Activated T-cell treated with anti-CD3 and anti-CD28 coated beads, Interleukin-2, amount 50 U/mL, for 24 hours (primary cell): ENCODE measurements around the gene GRID1.
"Not testable (repeated sequence)": the region's sequence is repeated elsewhere in the genome, so short reads cannot be mapped to it uniquely, and the experiment has no call there.

ENCODE experiments used
- DNase-seq: peaks from one replicate; pipeline ENCODE4 v3.0.0-alpha.2; 2020
- H3K27ac Mint-ChIP-seq: 2 replicates; pipeline ENCODE4 v1.8.0; 2020; ENCODE audit warnings: mild to moderate bottlenecking, mixed read lengths
- H3K27me3 Mint-ChIP-seq: 2 replicates; pipeline ENCODE4 v1.8.0; 2020; ENCODE audit warnings: mixed read lengths
- H3K36me3 Mint-ChIP-seq: 2 replicates; pipeline ENCODE4 v1.8.0; 2020; ENCODE audit warnings: low read depth, mixed read lengths
- H3K4me1 Mint-ChIP-seq: 2 replicates; pipeline ENCODE4 v1.8.0; 2020; ENCODE audit warnings: low read depth, mixed read lengths
- H3K4me3 Mint-ChIP-seq: 2 replicates; pipeline ENCODE4 v1.8.0; 2020; ENCODE audit warnings: mild to moderate bottlenecking, moderate library complexity, mixed read lengths
- H3K9me3 Mint-ChIP-seq: 2 replicates; pipeline ENCODE4 v1.8.0; 2020; ENCODE audit warnings: mixed read lengths

GRID1 gene

DNA sequence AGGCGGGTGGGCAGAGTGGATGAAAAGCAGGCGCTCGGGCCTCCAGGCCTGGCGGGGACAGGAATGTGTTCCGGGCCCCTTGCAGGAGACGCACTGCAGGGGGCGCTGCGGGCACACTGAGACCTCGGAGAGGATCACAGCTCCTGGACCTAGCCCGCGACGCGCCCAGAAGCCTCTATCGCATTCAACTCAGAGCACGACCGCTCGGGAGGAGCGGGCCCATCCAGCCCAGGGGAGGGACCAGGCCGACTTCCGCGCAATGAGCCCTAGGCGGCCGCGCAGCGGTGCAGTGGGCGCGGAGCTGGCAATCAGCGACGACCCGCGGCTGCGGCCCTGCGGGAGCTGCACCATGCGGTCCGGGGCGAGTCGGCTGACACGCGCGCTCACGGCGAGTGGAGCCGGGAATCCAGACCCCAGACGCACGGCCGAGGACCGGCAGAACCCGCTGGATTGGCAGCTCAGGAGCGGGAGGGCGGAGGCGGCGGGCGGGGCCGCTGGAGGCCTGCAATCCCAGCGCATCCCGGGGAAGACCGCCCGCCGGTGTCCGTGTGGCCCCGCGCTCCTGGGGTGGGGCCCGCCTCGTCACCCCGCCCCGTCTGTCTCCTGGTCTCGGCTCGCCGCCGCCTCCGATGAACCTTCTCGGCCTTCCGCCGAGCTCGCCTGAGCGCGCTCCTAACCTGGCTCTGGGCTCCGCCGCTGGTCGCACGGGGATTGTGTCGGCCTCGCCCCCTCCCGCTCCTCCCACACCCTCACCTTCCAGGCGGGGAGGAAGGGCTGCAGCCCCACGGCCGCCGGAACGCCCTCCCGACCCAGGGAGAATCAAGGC, 33.5 kb upstream of the GRID1 start:
- Mint-ChIP-seq H3K4me1 (peaks cover 20% of the 10 kb centered on the region), H3K27me3 (no peaks in the 10 kb centered on the region), H3K9me3 (no peaks in the 10 kb centered on the region), H3K36me3 (no peaks in the 10 kb centered on the region), H3K4me3 (peak overlapping the region; percentile 86), H3K27ac (peak overlapping the region; percentile 92)
- peak; percentile 95 for DNase-seq

DNA sequence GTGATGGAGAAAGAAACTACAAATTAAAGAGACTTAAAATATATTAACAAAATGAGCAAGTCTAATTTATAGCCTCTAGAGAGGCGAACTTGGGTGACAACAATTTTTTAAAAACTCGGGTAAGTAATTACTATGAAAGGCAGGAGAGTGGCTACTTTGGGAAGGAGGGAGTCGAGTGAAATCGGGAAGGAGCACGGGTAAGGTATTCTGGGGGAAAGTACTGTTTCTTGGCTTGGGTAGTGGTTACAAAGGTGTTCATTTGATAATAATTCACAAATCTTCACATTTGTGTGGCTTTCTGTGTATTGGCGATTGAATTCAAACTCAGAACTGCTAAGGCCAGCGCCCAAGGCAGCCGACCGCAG, 32.9 kb upstream of the GRID1 start:
- no peak for DNase-seq
- Mint-ChIP-seq H3K36me3 (no peaks in the 10 kb centered on the region), H3K27ac (peak overlapping the region; percentile 85), H3K9me3 (no peaks in the 10 kb centered on the region), H3K27me3 (no peaks in the 10 kb centered on the region), H3K4me3 (peak overlapping the region; percentile 86), H3K4me1 (peaks cover 20% of the 10 kb centered on the region)

DNA sequence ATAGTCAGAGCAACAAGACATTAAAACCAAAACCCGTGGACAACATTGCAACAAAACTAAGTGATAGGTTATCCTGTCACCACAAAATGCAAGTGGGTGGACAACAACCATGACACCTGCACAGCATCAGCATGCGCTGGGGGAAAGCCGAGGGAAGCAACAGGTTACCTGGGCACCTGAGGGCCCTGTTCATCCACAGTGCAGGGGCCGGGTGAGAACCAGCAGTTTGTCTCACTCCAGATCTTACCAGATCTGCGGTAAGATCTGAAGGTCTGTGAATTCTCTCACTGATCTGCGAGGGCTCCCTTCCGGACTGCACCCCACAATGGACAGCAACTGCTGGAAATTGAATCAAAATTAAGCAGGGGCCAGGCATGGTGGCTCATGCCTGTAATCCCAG, 30.5 kb upstream of the GRID1 start:
- H3K4me1 Mint-ChIP-seq: peaks cover 19% of the 10 kb centered on the region

DNA sequence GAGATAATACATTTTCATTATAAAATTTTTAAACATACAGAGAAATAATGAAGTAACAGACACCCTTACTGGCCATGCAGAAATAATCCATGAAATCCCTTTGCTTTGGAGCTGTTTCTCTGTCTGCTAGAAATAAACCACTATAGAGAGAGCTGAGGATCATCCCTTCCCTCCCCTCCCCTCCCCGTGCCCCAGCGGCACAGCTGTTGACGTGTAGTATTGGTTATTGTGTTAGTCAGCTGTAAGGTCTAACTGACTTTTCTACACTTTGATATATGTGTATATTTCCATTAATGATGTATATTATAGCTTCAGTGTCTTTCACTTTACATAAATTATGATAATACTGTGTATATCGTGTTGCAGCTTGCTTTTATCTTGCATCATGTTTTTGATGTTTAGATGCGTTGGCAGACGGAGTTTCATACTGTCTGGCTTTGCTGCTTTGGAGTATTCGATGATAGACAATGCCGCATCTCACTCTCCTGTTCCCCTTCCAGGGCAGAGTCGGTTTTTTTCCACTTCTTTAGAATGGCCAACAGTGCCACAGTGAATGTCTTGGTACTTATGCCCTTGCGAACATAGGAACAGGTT, 27.4 kb upstream of the GRID1 start:
- DNase-seq: no peak
- Mint-ChIP-seq H3K36me3 (no peaks in the 10 kb centered on the region), H3K27me3 (peaks cover 12% of the 10 kb centered on the region)

More for the DNA sequence above, 30.5 kb upstream of the GRID1 start:
- H3K36me3 Mint-ChIP-seq: no peaks in the 10 kb centered on the region
- H3K9me3 Mint-ChIP-seq: no peaks in the 10 kb centered on the region
- H3K27me3 Mint-ChIP-seq: no peaks in the 10 kb centered on the region
- no peak overlapping the region for H3K4me3 Mint-ChIP-seq
- H3K27ac Mint-ChIP-seq: no peak overlapping the region
- DNase-seq: no peak

DNA sequence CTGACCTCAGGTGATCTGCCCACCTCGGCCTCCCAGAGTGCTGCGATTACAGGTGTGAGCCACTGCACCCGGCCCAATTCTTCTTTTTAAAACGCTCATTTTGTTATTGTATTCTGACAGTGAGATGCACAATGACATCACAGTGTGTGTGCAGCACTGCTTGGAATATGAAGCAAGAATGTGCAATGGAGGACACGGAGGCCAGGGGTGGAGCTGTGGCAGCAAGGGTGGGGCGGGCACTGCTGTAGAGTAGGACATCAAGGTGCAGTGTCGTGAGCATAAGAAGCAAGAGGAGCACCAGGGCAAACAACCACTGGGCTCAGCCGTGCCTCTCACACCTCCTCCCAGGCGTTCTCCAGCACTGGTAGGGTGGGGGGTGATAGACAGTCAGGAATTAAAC, 26.8 kb upstream of the GRID1 start:
- Mint-ChIP-seq H3K9me3 (no peaks in the 10 kb centered on the region), H3K4me3 (no peak overlapping the region), H3K4me1 (peaks cover 10% of the 10 kb centered on the region), H3K27ac (no peak overlapping the region), H3K27me3 (peaks cover 14% of the 10 kb centered on the region), H3K36me3 (no peaks in the 10 kb centered on the region)
- no peak for DNase-seq

More for the DNA sequence above, 27.4 kb upstream of the GRID1 start:
- Mint-ChIP-seq H3K4me1 (peaks cover 8% of the 10 kb centered on the region), H3K4me3 (no peak overlapping the region), H3K27ac (no peak overlapping the region), H3K9me3 (no peaks in the 10 kb centered on the region)

DNA sequence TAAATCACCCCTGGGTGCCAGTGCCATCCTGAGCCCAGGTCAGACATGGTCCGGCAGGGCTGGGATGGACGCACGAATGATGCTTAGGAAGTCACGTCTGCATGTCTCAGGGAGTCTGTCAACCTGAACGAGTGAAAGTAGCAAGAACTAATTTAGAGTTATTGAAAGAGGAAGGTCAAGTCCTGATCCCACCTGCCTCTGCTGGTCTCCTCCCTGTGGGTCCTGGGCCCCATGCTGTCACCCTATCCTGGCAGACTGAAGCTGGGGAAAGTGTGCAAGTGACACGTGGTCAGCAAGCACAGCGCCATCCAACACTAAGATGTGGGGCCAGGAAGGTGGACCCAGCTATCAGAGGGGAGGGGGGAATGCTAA, 26.1 kb upstream of the GRID1 start:
- no peaks in the 10 kb centered on the region for H3K36me3 Mint-ChIP-seq
- H3K27ac Mint-ChIP-seq: no peak overlapping the region
- no peak overlapping the region for H3K4me3 Mint-ChIP-seq
- H3K4me1 Mint-ChIP-seq: peaks cover 12% of the 10 kb centered on the region
- peaks cover 20% of the 10 kb centered on the region for H3K27me3 Mint-ChIP-seq
- no peak for DNase-seq
- H3K9me3 Mint-ChIP-seq: no peaks in the 10 kb centered on the region

DNA sequence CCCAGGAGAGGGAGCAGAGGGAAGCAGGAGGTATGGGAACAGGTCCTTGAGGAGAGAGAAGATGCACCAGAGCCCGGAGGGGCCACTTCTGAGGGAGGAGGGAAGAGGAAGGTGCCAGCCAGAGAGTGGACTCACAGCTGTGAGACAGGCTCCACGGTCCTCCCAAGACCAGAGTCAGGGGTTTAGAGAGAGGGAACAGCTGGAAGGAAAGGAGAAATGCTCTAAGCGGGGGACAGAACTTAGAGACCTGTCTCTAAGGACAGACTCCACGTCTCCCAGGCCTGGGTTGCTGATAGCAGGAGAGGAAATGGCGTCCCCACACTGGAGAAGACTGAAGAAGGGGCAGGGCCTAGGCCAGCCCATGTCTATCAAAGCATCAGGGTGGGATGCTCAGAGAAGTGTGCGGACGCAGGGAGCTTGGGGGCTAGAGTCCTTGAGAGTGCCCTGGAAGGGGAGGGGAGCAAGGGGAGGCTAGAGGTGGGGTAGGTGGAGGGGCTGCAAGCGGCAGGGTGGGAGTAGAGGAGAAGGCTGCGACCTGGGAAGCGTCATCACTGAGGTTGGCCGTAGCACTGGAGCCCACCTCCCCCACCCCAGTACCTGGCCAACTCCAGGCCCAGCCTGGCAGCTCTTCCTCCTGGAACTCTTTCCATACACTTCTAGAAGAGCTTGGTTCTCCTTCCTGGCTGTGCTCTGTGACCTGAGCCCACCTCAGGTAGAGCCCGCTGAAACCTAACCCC, 25.6 kb upstream of the GRID1 start:
- Mint-ChIP-seq H3K36me3 (no peaks in the 10 kb centered on the region), H3K9me3 (no peaks in the 10 kb centered on the region), H3K4me1 (peaks cover 12% of the 10 kb centered on the region), H3K27me3 (peaks cover 26% of the 10 kb centered on the region), H3K4me3 (no peak overlapping the region), H3K27ac (no peak overlapping the region)
- DNase-seq: no peak

DNA sequence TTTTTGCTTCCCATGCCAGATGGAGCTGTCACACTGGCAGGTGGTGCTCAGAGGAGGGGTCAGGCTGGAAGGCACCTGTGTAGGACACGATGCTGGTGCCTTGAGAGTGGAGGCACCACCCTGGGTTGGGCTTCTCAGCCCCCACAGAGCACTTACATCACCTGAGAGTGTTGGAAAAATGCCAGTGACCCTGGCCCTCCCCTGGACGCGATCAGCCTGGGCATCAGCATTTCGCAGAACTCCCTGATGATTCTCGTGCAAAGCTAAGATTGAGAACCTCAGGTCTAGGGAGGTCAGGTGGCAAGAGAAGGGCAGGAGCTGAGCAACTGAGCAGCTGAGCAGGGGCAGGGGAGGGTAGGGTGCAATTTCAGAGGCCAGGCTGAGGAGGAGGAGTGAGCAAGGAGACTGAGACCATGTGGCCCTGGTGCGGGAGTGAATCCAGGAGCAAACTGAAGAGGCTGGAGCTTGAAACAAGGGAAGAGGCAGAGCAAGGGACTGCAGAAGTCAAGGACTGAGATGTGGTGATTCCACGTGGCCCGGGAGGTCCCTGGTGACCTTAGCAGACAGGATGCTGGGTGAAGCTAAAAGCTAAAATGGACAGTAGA, 24.7 kb upstream of the GRID1 start:
- Mint-ChIP-seq H3K4me1 (peaks cover 12% of the 10 kb centered on the region), H3K4me3 (no peak overlapping the region), H3K27me3 (peaks cover 30% of the 10 kb centered on the region), H3K36me3 (no peaks in the 10 kb centered on the region), H3K27ac (no peak overlapping the region), H3K9me3 (no peaks in the 10 kb centered on the region)
- DNase-seq: no peak

DNA sequence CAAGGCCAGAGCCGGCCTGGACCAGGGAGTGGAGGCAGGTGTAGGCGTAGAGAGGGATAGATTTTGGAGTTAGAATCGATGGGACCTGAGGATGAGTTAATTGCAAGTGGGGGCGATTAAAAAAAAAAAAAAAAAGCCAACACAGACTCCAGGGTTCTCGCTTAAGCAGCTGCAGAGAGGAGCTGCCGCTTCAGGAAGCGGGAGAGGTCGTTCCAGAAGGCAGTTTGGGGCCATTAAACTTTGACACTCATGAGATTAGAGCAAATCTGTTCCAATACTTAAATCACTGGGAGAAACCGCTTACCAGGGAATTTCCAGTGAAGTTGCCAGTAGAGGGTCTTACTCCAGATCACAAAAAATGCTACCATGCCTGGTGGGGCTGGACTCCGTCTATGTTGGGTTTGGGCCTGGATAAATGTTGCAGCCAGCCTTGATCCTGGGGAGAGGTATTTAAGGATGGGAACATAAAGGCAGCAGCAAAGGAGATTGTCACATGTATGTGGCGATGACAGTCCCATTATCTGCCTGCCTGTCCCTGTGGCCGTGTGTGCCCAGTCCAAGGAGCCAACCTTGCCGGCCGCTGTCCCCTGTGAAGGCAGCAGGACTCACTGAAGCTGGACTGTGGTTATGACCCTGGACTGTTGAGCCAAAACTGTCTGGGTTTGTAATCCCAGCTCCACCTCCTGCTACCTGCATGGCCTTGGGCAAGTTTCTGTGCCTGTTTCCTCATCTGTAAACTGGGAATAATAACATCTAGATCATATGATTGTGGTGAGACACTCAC, 23.9 kb upstream of the GRID1 start:
- Mint-ChIP-seq H3K9me3 (no peaks in the 10 kb centered on the region), H3K4me3 (no peak overlapping the region), H3K36me3 (no peaks in the 10 kb centered on the region), H3K27me3 (peaks cover 31% of the 10 kb centered on the region), H3K4me1 (peaks cover 12% of the 10 kb centered on the region), H3K27ac (no peak overlapping the region)
- DNase-seq: no peak

DNA sequence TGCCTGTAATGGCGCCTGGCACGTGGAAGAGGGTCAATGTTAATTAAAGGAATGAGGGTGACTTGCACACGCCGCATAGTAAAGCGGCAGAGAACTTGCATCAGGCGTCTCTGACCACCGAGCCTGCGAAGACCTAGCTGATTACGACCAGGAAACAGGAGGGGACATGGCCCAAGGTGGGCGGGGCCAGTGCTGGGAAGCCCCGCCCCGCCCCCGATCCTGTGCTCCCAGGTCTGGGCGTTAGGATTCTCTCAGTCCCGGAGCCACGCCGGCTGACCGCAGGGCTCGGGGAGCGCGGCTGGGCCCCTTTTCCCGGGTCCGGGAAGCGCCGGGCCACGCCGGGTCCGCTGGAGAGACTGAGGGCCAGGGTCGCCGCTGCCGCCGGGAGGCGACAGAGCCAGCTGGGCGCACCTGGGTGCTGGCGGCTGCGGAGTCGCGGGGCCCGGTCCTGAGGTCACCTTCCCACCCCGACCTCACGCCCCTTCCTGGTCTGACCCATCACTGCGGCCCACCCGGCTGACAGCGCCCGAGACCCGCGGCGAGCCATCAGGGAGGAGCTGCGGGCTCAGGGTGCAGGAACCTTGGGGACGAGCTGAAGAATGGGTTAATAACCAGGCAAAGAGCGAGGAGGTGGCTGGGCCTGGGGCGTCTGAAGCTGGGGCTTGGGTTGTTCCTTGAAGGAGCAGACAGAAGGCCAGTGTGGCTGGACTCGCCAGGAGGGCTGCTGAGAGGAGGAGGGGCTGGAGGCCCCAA, 23.0 kb upstream of the GRID1 start:
- Mint-ChIP-seq H3K9me3 (no peaks in the 10 kb centered on the region), H3K36me3 (no peaks in the 10 kb centered on the region), H3K4me1 (peaks cover 12% of the 10 kb centered on the region), H3K27me3 (peaks cover 31% of the 10 kb centered on the region), H3K27ac (no peak overlapping the region), H3K4me3 (peak overlapping the region; percentile 64)
- peak; percentile 68 for DNase-seq

DNA sequence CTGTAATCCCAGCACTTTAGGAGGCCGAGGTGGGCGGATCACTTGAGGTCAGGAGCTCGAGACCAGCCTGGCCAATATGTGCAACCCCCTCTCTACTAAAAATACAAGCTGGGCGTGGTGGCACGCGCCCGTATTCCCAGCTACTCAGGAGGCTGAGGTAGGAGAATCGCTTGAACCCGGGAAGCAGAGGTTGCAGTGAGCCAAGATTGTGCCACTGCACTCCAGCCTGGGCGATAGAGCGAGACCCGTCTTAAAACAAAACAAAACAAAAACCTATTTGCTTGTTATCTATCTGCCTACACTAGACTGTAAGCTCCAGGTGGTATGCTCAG, 22.5 kb upstream of the GRID1 start:
- not testable (repeated sequence) for H3K36me3 Mint-ChIP-seq, H3K27ac Mint-ChIP-seq, H3K9me3 Mint-ChIP-seq, DNase-seq
- peak overlapping the region; percentile 64 for H3K4me3 Mint-ChIP-seq
- H3K4me1 Mint-ChIP-seq: peaks cover 12% of the 10 kb centered on the region
- peaks cover 34% of the 10 kb centered on the region for H3K27me3 Mint-ChIP-seq

DNA sequence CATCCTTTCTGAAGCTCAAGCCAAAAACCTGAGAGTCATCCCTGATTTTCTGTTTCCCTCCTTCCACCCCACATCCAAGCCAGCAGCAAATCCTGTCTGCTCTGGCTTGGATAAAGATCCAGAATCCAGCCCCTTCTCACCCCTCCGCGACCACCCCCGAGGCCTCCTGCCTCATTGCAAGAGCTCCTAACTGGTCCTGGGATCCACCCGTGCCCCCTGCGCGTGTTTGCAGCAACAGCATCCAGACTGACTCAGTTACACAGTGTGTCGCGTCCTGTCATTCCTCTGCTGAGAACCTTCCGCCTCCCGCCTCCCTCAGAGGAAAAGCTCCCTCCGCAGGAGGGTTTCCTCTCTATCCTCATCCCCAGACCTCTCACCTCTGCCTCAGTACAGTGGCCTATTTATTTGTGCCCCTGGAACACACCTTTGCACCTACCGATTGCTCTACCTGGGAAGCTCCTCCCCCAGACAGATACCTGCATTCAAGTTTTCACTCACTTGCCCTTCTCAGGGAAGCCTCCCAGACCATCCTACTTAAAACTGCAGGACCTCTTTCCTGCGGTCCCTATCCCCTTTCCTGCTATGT, 21.6 kb upstream of the GRID1 start:
- H3K4me3 Mint-ChIP-seq: no peak overlapping the region
- H3K4me1 Mint-ChIP-seq: peaks cover 8% of the 10 kb centered on the region
- no peaks in the 10 kb centered on the region for H3K36me3 Mint-ChIP-seq
- DNase-seq: no peak
- H3K9me3 Mint-ChIP-seq: no peaks in the 10 kb centered on the region
- H3K27ac Mint-ChIP-seq: no peak overlapping the region
- peaks cover 38% of the 10 kb centered on the region for H3K27me3 Mint-ChIP-seq

DNA sequence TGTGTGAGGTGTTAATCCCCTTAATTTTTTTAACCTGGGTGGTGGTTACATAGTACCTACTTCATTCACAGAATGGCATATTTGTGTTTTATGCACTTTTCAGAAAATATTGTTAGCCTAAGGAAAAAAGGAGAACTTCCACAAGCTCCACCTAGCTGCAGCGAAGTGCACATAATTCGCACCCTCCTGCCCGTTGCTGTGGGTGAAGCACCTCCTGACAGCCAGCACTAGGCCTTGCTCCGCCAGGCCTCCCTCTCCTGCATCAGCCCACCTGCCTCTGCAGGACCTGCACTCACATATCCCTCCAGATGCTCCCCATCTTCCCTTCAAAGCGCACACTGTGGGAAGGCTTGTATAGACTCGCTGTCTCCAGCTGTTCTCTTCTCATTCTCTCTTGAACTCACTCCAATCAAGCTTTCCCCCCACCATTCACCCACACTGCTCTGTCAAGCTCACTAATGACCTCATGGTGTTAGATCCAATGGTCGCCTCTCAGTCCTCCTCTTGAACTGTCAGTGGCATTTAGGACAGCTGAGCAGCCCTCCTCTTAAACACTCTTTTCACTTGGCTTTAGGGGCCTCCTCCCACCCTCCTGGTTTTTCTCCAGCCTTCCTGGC, 20.7 kb upstream of the GRID1 start:
- no peak for DNase-seq
- Mint-ChIP-seq H3K9me3 (no peaks in the 10 kb centered on the region), H3K4me3 (no peak overlapping the region), H3K4me1 (peaks cover 8% of the 10 kb centered on the region), H3K27me3 (peaks cover 38% of the 10 kb centered on the region), H3K36me3 (no peaks in the 10 kb centered on the region), H3K27ac (no peak overlapping the region)
